Mesenchymal stem cell (in vitro differentiated cells and primary cell): ENCODE data around the gene DOLPP1.

Experiments
- DNase-seq: peaks from one replicate; pipeline ENCODE4 v3.0.0-alpha.2; 2013
- H2AFZ ChIP-seq: one replicate; pipeline ENCODE4 v1.6.1; 2013; ENCODE audit warnings: low read depth, mild to moderate bottlenecking, control low read depth, inconsistent platforms, low read length, moderate library complexity
- H2AK5ac ChIP-seq: 2 replicates; pipeline ENCODE4 v1.6.1; 2013; ENCODE audit warnings: low read length, moderate library complexity, mild to moderate bottlenecking, inconsistent platforms; ENCODE audit not compliant: severe bottlenecking
- H2BK120ac ChIP-seq: one replicate; pipeline ENCODE4 v1.6.1; 2013; ENCODE audit warnings: low read depth, mild to moderate bottlenecking, inconsistent platforms, low read length, moderate library complexity
- H2BK12ac ChIP-seq, 2 experiments: one replicate each; pipeline ENCODE4 v1.6.1; 2013; ENCODE audit warnings: inconsistent platforms in 2 of 2, low read length in 2 of 2, mild to moderate bottlenecking in 2 of 2, moderate library complexity in 2 of 2, control low read depth in 1 of 2
- H2BK15ac ChIP-seq: one replicate; pipeline ENCODE4 v1.6.1; 2013; ENCODE audit warnings: mild to moderate bottlenecking, low read depth, inconsistent platforms; ENCODE audit not compliant: poor library complexity, severe bottlenecking
- H2BK5ac ChIP-seq: 2 replicates; pipeline ENCODE4 v1.6.1; 2013; ENCODE audit warnings: low read depth, mild to moderate bottlenecking, low read length, control low read depth, inconsistent platforms; ENCODE audit not compliant: poor library complexity, severe bottlenecking
- H3K14ac ChIP-seq, 2 experiments: one replicate each; pipeline ENCODE4 v1.6.1; 2013; ENCODE audit warnings: inconsistent platforms in 2 of 2, low read length in 2 of 2, control low read depth in 1 of 2, mild to moderate bottlenecking in 1 of 2, moderate library complexity in 1 of 2
- H3K18ac ChIP-seq, 2 experiments: one replicate each; pipeline ENCODE4 v1.6.1; 2013; ENCODE audit warnings: inconsistent platforms in 2 of 2, low read length in 2 of 2, control low read depth in 1 of 2, low read depth in 1 of 2, mild to moderate bottlenecking in 1 of 2
- H3K23ac ChIP-seq, 2 experiments: one replicate each; pipeline ENCODE4 v1.6.1; 2013; ENCODE audit warnings: inconsistent platforms in 2 of 2, low read length in 2 of 2, mild to moderate bottlenecking in 2 of 2, moderate library complexity in 2 of 2, control low read depth in 1 of 2
- H3K27ac ChIP-seq: 2 replicates; pipeline ENCODE4 v1.5.1; 2013; ENCODE audit warnings: mild to moderate bottlenecking, moderate library complexity, low read length, control low read depth, inconsistent platforms; ENCODE audit not compliant: poor library complexity, severe bottlenecking
- H3K27me3 ChIP-seq, 2 experiments: 2 replicates each; pipeline versions ENCODE4 v1.6.1 to v1.7.0; 2013; ENCODE audit warnings: low read length in 2 of 2, mild to moderate bottlenecking in 2 of 2, moderate library complexity in 2 of 2, control low read depth in 1 of 2, inconsistent platforms in 1 of 2; ENCODE audit not compliant: control insufficient read depth in 1 of 2, insufficient read depth in 1 of 2
- H3K36me3 ChIP-seq, 2 experiments: 2 replicates each; pipeline versions ENCODE4 v1.6.1 to v1.7.0; 2013; ENCODE audit warnings: low read length in 2 of 2, control low read depth in 1 of 2, inconsistent platforms in 1 of 2, low read depth in 1 of 2, mild to moderate bottlenecking in 1 of 2; ENCODE audit not compliant: insufficient read depth in 2 of 2, control insufficient read depth in 1 of 2
- H3K4ac ChIP-seq, 2 experiments: one replicate each; pipeline ENCODE4 v1.6.1; 2013; ENCODE audit warnings: inconsistent platforms in 2 of 2, low read length in 2 of 2, mild to moderate bottlenecking in 2 of 2, moderate library complexity in 2 of 2, control low read depth in 1 of 2, low read depth in 1 of 2
- H3K4me1 ChIP-seq: 2 replicates; pipeline ENCODE4 v1.6.1; 2013; ENCODE audit warnings: low read depth, low read length, control low read depth; ENCODE audit not compliant: control insufficient read depth, insufficient read depth
- H3K4me2 ChIP-seq: 2 replicates; pipeline ENCODE4 v1.6.1; 2013; ENCODE audit warnings: low read length, mild to moderate bottlenecking, inconsistent platforms; ENCODE audit not compliant: poor library complexity, severe bottlenecking
- H3K4me3 ChIP-seq, 2 experiments: 2 replicates each; pipeline versions ENCODE4 v1.5.1 to v1.7.0; 2013; ENCODE audit warnings: low read length in 2 of 2, mild to moderate bottlenecking in 2 of 2, control low read depth in 1 of 2, low read depth in 1 of 2; ENCODE audit not compliant: insufficient read depth in 1 of 2
- H3K79me1 ChIP-seq: replicated peaks from 2 replicates; pipeline ENCODE4 v1.6.1; 2013; ENCODE audit warnings: mild to moderate bottlenecking, control low read depth, low read length, inconsistent platforms; ENCODE audit not compliant: poor library complexity, severe bottlenecking
- H3K9ac ChIP-seq: 2 replicates; pipeline ENCODE4 v1.7.0; 2013; ENCODE audit warnings: mild to moderate bottlenecking, low read length, moderate library complexity
- H3K9me3 ChIP-seq: 2 replicates; pipeline ENCODE4 v1.7.0; 2013; ENCODE audit warnings: mild to moderate bottlenecking, low read length; ENCODE audit not compliant: control insufficient read depth
- H4K8ac ChIP-seq: one replicate; pipeline ENCODE4 v1.6.1; 2013; ENCODE audit warnings: inconsistent platforms, mild to moderate bottlenecking, low read length, moderate library complexity
- H4K91ac ChIP-seq: one replicate; pipeline ENCODE4 v1.6.1; 2013; ENCODE audit warnings: mild to moderate bottlenecking, low read length, inconsistent platforms
- WGBS: methylation state at CpG from one replicate; pipeline ENCODE4 v1.1.7; 2013; ENCODE audit warnings: mixed read lengths; 5-methylcytosine and 5-hydroxymethylcytosine counted together

The DOLPP1 gene

DNA sequence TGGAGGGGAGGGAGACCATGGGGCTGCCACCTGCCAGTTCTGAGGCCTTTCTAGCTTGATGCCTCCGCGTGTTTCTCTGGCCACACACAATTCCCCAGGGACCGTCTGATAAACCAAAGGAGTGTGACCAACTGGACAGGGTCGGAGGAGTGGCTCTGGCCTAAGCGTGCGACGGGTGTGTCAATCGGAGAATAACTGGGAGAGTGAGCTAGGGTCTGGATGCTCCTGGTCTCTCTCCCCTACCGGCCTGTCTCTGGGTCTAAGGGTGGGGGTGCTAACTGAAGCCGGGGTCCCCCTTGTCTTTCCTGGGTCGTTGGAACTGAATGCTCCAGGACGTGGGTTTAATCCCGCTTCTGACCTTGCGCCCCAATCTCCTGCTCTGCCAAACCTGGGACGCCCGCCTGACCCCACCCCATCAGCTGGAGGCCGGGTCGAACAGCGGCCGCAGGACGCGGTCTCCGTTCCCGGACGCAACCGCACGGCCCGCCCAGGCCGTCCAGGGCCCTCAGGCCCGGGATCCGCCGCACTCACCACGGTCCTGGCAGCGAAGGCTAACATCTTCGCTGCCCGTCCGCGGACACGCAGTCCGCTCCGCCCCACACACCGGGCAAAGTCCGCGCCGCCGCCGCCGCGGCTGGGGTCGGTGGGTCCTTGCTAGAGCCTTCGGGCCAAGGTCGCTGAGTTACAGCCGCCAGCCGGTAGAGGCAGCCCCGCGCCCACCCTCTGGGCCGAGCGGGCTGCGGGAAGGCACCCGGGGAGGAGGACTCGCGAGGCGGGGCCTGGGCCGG is 29.2 kb downstream of the DOLPP1 start:
- no peak overlapping the region for H3K27ac ChIP-seq
- H3K9ac ChIP-seq = peak overlapping the region; percentile 91
- H2AFZ ChIP-seq = peak overlapping the region; percentile 85
- H2AK5ac ChIP-seq = no peak overlapping the region
- peak overlapping the region; percentile 40 for H4K91ac ChIP-seq
- peak overlapping the region; percentile 7 for H2BK12ac ChIP-seq
- DNase-seq = peak; percentile 70
- peaks cover 35 to 37% of the 10 kb centered on the region in 2 experiments for H3K36me3 ChIP-seq
- peak overlapping the region; percentile 78 to 99 for H3K4me3 ChIP-seq
- WGBS = 6% methylated on average over 48 of the region's 64 CpGs
- peak overlapping the region; percentile 96 for H3K4me2 ChIP-seq
- H3K18ac ChIP-seq = peak overlapping the region; percentile 31 to 76
- peaks cover 13% of the 10 kb centered on the region for H3K4me1 ChIP-seq
- H3K4ac ChIP-seq = peak overlapping the region; percentile 29 to 81
- H3K27me3 ChIP-seq = no peaks in the 10 kb centered on the region
- peak overlapping the region; percentile 38 for H2BK120ac ChIP-seq
- no peaks in the 10 kb centered on the region for H3K9me3 ChIP-seq
- peak overlapping the region; percentile 15 for H2BK15ac ChIP-seq
- H4K8ac ChIP-seq = peak overlapping the region; percentile 71
- H3K23ac ChIP-seq = peak overlapping the region in 1 of 2 experiments; percentile 45
- H3K14ac ChIP-seq = peak overlapping the region in 1 of 2 experiments; percentile 87
- peaks cover 30% of the 10 kb centered on the region for H3K79me1 ChIP-seq
- peak overlapping the region; percentile 39 for H2BK5ac ChIP-seq

- H3K27ac ChIP-seq = peak within 1 kb of the TSS; percentile 97
- WGBS = under 1% methylated on average over 56 of the region's 77 CpGs
- H3K4me1 ChIP-seq = peaks cover 16% of the 10 kb centered on the region
- H3K14ac ChIP-seq = peak within 1 kb of the TSS in 1 of 2 experiments; percentile 92
- H2BK15ac ChIP-seq = peak within 1 kb of the TSS; percentile 44
- H3K4me2 ChIP-seq = peak within 1 kb of the TSS; percentile 96
- H3K4me3 ChIP-seq = peak within 1 kb of the TSS; percentile 81 to 99
- H3K23ac ChIP-seq = peak within 1 kb of the TSS; percentile 23 to 45
- peak within 1 kb of the TSS; percentile 85 for H2AFZ ChIP-seq
- no peaks in the 10 kb centered on the region for H3K9me3 ChIP-seq
- peak within 1 kb of the TSS; percentile 85 for H4K8ac ChIP-seq
- H2BK120ac ChIP-seq = peak within 1 kb of the TSS; percentile 45
- peak within 1 kb of the TSS; percentile 93 for H3K9ac ChIP-seq
- H2AK5ac ChIP-seq = peak within 1 kb of the TSS; percentile 88
- H3K18ac ChIP-seq = peak within 1 kb of the TSS; percentile 89 to 96
- H3K4ac ChIP-seq = peak within 1 kb of the TSS; percentile 81 to 92
- H4K91ac ChIP-seq = peak within 1 kb of the TSS; percentile 40
- H3K27me3 ChIP-seq = no peaks in the 10 kb centered on the region
- H2BK5ac ChIP-seq = peak within 1 kb of the TSS; percentile 88
- peak within 1 kb of the TSS; percentile 7 to 57 for H2BK12ac ChIP-seq
- peaks cover 27 to 31% of the 10 kb centered on the region in 2 experiments for H3K36me3 ChIP-seq
- peaks cover 28% of the 10 kb centered on the region for H3K79me1 ChIP-seq
- DNase-seq = peak; percentile 94
Measured at GRCh38 chr9:129110740-129111527, 30.0 kb downstream of the DOLPP1 start, which contains the start of the genes CRAT and PTPA. Gene CRAT, minus strand, starts transcription at chr9:129110793. Its CDS starts 284 bp downstream, at chr9:129110509. Gene PTPA, plus strand, starts transcription at chr9:129111415. Its CDS starts 186 bp downstream, at chr9:129111601.

GRCh38 chr9:129111528-129112151 is 30.7 kb downstream of the DOLPP1 start:
- H3K9me3 ChIP-seq = no peaks in the 10 kb centered on the region
- H2BK120ac ChIP-seq = peak overlapping the region; percentile 45
- peak overlapping the region in 1 of 2 experiments; percentile 23 for H3K23ac ChIP-seq
- peak overlapping the region; percentile 81 to 95 for H3K4me3 ChIP-seq
- H4K91ac ChIP-seq = peak overlapping the region; percentile 34
- H3K36me3 ChIP-seq = peaks cover 20 to 24% of the 10 kb centered on the region in 2 experiments
- peak overlapping the region; percentile 82 for H3K4me2 ChIP-seq
- H3K79me1 ChIP-seq = peaks cover 23% of the 10 kb centered on the region
- H2AFZ ChIP-seq = peak overlapping the region; percentile 15
- peak overlapping the region; percentile 33 for H2BK5ac ChIP-seq
- no peak overlapping the region for H2AK5ac ChIP-seq
- no peak overlapping the region for H2BK12ac ChIP-seq
- H3K4ac ChIP-seq = peak overlapping the region; percentile 22 to 92
- peak overlapping the region; percentile 93 for H3K9ac ChIP-seq
- peak overlapping the region; percentile 75 to 91 for H3K18ac ChIP-seq
- H3K14ac ChIP-seq = peak overlapping the region in 1 of 2 experiments; percentile 53
- under 1% methylated on average over 25 of the region's 37 CpGs for WGBS
- peak overlapping the region; percentile 96 for H3K27ac ChIP-seq
- DNase-seq = peak; percentile 62
- H2BK15ac ChIP-seq = peak overlapping the region; percentile 44
- no peaks in the 10 kb centered on the region for H3K27me3 ChIP-seq
- peak overlapping the region; percentile 81 for H4K8ac ChIP-seq
- H3K4me1 ChIP-seq = peaks cover 16% of the 10 kb centered on the region
